GM19240 (cell line): Measurements from ENCODE around the gene SEPTIN10.
"Not testable (repeated sequence)": the region's sequence is repeated elsewhere in the genome, so short reads cannot be mapped to it uniquely, and the experiment has no call there.

Source experiments
- DNase-seq: peaks from one replicate; pipeline ENCODE4 v3.0.0; 2011; ENCODE audit warnings: low spot score; ENCODE audit not compliant: insufficient read length

The SEPTIN10 gene

DNA sequence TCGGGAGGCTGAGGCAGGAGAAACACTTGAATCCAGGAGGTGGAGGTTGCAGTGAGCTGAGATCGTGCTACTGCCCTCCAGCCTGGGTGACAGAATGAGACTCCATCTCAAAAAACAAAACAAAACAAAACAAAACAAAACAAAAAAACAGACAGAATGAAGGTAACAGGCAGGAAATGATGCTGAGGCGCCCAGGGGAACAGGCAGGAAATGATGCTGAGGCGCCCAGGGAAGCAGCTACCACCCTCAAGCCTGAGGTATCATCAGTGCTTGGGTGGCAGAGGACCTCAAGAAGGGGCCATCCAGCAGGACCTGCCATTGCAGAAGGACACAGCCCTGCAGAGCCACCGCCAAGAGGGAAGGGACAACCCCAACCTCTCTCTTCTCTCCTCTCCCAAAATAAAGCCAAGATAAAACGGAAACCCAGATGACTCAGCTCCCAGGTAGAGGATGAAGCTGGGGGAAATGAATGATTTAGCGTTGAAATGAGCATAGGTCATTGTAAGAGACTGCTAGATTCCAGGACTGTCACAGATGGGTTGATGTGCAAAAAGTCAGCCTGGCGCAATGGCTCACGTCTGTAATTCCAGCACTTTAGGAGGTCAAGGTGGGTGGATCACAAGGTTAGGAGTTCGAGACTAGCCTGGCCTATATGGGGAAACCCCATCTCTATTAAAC, 19.7 kb upstream of the SEPTIN10 start:
- DNase-seq: no peak

DNA sequence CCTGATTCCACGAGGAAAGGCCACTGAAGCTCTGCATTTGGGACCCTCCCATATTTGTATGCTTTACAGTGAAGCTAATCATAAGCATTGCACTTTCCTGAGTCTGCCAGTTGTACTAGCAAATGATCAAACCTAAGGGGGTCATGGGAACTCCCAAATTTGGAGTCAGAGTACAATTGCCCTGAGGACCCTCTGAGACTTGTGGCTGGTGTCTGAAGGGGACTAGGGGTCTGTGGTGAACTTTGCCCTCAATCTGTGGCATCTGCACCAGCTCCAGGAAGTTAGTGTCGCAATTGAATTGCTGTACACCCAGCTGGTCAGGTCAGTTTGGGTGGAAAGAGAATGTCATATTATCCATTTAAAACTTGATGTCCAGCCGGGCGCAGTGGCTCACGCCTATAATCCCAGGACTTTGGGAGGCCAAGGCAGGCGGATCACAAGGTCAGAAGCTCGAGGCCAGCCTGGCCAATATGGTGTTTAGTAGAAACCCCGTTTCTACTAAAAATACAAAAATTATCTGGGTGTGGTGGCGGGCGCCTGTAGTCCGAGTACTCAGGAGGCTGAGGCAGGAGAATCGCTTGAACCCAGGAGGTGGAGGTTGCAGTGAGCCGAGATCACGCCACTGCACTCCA, 18.5 kb upstream of the SEPTIN10 start:
- DNase-seq: no peak

DNA sequence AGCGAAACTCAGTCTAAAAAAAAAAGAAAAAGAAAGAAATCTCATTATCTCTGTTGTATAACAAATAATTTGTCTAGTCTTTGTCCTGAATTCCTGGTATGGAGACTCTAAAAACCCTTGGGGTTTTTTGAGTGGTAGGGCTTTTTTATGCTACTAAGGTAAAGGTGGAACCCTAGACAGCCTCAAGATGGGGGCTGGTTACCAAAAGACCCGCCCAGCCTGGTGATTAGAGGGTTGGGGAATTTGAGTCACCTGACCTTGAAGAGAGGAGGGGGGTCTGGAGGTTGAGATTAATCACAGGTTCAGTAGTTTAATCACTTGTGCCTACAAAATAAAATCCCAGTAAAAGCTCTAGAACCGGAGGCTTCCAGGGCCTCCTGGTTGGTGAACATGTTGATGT, 18.0 kb upstream of the SEPTIN10 start:
- no peak for DNase-seq

DNA sequence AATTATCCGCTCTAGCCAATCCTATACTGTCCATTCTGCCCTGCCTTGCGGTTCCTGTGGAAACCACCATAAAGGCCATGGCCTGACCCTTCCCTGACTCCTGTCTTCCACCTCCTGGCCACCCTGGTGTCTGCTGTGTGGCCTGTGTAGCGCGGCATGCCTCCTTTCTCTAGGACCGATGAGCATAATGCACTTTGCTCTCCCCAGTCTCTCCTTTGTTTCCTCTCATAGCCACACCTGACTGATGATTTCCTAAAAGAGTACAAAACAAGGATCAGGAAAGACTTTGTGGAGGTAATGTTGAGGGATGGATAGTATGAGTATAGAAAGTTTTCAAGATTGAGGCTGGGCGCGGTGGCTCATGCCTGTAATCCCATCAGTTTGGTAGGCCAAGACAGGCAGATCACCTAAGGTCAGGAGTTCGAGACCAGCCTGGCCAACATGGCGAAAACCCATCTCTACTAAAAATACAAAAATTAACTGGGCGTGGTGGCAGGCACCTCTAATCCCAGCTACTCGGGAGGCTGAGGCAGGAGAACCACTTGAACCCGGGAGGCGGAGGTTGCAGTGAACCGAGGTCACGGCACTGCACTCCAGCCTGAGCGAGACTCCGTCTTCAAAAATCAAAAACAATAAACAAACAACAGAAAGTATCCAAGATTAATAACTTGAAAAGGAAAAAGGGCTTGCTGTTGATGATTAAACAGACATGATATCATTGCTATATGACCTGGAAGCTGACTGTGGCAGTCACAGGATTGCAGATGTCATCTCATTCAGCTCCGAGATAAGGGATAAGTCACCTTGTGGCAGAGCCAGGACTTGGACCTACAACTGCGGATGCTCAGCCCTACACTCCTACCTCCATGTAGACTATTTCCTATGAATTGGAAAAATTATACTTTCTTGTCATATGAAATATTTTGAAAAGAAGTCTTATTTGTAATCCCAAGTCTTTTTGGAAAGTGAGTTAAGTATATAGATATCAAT, 17.0 kb upstream of the SEPTIN10 start:
- no peak for DNase-seq

DNA sequence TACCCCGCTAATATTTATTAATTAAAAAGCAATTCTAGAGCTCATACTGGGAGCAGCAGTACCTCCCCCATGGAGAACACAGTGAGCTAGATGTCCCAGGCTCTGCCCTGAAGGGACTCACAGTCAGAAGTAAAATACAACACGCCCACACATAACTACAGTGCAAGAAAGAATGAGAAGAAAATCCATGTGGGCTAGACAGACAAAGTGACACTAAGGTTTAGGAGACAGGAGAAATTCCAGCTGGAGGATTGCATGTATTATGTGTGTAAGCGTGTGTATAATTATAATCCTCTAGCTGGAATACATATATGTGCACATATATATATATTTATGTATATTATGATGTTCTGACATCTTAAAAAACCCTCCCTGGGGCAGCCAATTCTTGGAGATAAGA, 16.1 kb upstream of the SEPTIN10 start:
- no peak for DNase-seq

DNA sequence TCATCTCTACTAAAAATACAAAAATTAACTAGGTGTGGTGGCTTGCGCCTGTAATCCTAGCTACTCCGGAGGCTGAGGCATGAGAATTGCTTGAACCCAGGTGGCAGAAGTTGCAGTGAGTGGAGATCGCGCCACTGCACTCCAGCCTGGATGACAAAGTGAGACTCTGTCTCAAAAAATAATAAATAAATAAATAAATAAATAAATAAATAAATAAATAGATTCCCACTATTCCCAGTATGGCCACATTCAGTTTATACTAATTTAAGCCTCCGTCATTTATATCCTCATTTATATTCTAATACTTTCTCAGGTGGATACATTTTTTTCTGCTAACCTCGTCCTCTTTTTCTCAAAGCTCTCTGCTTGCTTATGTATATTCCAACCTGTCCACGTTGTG, 14.6 kb upstream of the SEPTIN10 start:
- not testable (repeated sequence) for DNase-seq

DNA sequence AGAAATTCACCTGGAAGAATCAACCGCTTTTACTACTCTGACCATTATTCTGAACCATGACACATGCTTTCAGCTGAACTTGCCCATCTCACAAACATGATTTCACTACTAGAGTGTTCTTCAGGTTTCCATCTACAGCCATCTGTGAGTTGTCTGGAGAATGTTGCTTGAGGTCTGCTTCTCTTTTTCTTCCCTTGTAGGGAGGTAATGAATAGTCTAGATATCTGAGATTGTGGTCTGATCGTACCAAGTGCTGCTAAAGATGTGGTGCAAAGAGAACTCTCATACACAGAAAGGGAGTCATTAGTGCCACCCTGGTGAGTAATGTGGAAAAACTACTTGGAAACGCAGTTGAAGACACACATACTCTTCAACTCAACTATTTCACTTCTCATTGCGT, 10.6 kb upstream of the SEPTIN10 start:
- DNase-seq: no peak

DNA sequence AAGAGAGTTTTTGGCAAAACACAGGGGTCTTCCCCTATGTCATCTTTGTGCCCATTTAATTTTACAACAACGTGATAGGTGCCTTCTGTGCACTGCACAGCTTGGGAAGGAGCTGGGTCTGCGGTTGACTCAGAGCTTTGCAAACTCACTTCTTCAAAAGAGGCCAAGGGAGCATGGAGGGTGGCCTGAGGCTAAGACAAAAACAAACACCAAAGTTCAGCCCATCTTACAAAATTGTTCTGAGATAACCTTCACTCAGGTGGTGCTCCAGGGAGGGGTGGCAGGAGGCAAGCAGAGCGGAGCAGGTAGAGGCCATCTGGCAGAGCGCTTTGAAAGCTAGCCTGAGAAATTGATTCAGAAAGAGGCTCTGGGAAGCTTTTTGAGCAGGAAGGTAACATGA, 10.2 kb upstream of the SEPTIN10 start:
- no peak for DNase-seq

DNA sequence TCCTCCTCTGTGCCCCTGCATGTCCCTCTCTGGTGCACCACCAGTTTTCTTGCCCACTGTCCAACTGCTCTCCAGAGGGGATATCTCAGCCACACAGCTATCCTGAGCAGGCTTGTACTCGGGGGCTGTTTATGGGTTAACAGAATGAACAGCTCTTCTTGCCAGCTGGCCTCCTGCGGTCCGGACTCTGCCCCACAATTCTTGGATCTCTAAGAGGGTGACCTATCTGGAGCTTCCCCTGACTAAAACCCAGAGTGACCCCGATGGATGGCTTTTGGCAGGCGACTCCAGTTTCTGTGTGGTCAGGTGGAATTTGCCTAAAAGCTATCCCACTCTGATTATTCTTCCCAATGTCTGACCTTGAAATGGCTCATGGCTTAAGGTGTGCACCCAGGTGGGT, 9.5 kb upstream of the SEPTIN10 start:
- DNase-seq: no peak

DNA sequence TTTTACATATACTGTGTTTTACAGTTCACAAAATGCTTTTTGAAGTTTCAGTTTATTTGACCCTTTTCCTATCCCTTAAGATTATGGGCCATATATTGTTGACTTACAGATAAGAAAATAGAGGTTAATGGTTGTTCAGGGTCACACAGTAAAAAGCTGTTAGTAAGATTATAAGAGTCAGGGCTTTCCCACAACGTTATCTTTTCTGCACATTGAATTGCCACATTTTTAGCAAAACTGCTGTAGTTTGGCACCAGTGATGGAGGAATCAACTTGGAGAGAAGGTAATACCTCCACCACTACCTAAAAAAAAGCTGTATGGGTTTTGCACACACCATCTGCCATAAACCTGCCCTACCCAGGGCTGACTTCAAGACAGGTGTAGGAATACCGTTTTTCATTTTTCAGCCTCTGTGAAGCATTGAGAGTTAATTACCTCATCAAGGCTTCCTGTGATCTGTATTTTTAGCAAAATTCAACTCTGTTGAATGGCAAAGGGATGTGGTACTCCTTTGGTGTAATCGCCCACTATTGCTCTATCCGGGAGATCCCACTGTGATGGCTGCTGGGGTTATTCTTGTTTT, 5.4 kb upstream of the SEPTIN10 start:
- no peak for DNase-seq

DNA sequence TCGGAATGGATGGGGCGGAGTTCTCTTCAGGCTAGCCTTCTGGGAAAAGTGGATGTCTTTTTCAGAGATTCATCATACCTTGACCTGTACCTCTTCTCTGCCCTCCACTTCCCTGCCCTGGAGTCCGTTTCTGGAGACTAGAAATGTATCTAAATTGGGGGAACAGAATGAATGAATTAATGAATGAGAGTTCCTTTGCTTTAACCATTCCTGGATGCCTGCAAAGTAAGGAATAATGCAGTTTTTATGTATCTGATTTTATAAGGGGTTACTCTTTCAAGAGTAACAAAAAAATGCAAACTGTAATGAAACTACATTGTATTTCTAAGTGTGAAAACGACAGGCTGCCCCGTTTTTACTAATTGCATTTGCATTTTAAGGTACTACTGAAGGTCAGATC, 2.4 kb upstream of the SEPTIN10 start:
- no peak for DNase-seq

DNA sequence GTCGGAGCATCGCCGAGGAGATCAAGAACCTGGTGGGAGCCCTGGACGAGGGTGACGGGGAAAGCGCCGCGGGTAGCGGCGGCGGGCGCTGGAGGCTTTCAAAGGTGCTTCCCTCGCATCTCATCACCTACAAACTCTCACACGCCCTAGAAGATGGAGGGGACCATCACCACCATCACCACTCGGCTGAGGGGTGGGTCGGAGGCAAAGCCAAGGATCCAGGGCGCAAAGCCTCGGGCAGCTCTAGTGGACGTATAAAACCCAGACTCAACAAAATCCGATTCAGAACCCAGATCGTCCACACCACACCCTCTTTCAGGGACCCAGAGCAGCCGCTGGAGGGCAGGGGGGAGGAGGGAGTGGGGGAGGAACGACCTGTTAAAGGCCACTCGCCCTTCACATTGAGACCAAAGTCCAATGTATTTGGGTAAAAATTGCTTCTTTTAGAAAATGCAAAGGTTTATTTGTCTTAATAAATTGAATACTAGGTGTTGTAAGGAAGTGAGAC, 1.9 kb upstream of the SEPTIN10 start:
- no peak for DNase-seq

DNA sequence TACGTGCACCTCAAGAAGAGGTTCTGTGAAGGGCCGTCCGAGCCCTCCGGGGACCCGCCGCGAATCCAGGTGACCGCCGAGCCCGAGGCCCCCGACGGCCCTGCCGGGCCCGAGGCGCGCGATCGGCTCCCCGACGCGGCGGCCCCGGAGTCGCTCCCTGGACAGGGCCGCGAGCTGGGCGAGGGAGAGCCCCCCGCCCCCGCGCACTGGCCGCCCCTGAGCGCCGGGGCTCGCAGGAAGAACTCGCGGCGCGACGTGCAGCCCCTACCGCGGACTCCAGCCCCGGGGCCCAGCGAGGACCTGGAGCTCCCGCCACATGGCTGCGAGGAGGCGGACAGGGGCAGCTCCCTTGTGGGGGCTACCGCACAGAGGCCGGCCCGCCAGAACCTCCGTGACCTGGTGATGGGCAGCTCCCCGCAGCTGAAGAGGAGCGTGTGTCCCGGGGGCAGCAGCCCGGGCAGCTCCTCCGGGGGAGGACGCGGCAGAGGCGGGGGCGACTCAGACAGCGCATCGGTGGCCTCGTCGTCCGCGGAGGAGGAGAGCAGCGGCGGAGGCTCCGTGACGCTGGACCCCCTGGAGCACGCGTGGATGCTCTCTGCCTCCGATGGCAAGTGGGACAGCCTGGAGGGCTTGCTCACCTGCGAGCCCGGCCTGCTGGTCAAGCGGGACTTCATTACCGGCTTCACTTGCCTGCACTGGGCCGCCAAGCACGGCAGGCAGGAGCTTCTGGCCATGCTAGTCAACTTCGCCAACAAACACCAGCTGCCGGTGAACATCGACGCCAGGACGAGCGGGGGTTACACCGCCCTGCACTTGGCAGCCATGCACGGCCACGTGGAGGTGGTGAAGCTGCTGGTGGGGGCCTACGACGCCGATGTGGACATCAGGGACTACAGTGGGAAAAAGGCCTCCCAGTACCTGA, 1.2 kb upstream of the SEPTIN10 start:
- no peak for DNase-seq

DNA sequence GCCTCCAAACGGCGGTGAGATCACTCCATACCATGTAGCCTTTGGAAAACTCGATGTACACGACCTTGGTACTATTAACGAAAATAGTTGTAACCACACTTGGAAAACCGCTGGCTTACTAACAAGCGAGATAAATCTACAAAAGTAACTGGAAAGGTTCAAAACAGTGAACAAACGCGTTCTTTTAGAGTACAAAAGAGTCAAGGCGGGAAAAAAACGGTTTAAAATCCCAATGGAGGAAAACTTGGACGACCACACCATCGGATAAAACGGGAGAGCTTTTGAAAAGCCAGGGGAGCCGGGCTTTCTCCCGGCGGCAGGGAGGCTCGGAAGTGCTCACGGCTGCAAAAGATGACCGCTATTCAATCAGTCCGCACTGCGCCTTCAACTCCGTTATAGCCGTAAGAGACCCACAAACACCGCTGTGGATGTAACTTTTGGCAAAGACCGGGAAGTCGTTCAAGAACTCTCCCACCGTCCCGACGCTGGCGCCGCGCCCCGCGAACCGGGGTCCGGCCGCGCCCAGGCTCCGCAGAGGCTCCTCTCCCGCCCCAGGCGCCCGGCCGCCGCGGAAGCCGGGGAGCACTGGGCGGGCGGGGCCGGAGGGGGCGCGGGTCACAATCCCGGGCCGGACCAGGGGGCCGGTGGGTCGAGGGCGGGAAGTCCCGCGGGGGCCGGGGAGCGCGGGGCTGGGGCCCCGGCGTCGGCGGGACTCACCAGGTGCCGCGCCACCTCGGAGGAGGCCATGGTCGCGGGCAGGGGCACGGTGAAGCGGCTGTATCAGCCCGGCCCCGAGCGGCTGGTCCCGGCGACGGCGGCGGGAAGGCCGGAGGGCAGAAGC, 465 bp downstream of the SEPTIN10 start:
- DNase-seq: no peak

DNA sequence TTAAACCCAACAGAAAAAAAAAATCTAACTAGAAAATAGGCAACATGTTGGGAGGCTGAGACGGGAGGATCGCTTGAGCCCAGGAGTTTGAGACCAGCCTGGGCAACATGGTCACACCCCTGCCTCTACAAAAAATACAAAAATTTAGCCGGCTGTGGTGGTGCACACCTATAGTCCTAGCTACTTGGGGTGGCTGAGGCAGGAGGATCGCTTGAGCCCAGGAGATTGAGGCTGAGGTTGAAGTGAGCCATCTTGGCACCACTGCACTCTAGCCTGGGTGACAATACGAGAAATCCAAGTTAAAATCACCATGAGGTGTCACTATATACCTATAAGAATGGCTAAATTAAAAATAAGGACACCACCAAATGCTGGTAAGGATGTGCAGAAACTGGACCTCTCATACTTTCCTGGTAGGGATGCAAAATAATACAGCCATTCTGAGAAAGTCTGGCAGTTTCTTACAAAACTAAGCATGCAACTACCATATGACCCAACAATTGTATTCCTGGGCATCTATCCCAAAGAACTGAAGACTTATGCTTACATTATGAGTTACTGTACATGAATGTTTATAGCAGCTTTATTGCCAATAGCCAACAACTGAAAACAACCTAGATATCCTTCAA, 2.2 kb downstream of the SEPTIN10 start:
- DNase-seq: no peak

DNA sequence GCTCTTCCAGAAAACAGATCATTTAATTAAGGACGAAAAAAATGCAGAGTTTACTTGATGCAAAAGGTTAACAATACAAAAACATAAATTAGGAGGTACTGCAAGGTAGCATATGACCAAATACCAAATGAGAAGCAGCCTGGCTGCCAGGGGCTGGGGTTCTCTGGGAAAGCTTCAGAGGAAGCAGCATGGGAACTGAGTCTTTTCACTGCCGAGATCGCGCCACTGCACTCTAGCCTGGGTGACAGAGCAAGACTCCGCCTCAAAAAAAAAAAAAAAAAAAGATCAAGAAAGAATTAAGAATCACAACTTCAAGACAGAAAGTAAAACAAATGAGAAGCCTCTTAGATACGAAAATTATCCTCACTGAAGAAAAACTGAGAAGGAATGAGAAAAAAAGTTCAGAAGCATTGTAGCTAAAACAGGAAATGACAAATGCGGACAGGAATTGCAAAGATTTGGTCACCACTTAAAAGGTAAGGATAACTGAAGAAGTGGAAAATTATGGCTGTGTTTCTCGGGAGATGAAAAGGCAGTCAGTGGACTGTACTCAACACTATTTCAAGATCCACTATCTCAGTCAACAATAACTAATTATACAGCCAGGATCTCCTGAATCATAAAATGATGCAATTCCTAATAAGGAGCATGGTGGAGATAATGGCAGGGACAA, 4.3 kb downstream of the SEPTIN10 start:
- DNase-seq: no peak

DNA sequence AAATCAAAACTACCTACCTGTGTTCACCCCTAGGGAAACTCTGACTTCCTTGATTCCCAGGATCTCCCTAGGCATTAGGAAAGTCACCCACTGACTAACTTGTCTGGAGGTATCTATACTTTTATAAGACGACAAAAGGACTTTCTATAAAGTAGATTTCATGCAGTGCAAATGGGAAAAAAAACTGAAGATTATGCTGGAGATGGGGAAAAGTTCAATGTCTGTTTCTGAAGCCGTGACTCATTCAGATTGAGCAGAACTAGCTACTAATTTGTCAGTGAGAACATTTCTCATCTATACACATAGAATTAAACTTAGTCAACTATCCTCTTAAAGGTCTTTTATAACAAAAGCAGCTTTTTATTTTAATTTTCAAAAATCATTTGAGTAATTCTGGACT, 6.0 kb downstream of the SEPTIN10 start:
- no peak for DNase-seq

DNA sequence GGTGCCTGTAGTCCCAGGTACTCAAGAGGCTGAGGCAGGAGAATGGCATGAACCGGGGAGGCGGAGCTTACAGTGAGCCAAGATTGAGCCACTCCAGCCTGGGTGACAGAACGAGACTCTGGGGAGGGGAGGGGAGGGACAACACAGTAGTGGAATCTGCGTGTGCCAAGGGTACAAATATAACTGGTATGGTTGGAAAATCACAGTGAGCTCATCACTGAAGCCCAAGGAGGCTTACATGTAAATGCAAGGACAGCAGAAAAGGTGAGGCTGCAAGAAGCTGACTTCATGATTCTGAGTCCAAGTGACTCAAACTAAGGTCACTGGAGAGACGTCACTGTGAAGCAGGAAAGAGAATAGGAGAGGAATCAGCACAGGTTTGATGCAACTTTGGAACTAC, 9.2 kb downstream of the SEPTIN10 start:
- no peak for DNase-seq
